A549 treated with Mapracorat at 1 μM for 4 hours (cell line): ENCODE measurements around the gene CARM1. TPM values are rescaled to one million over a fixed set of nuclear protein-coding genes. Genes with fewer than 3 reads are reported as not detected.

Experiments used
- total RNA-seq: library from RNA; stranded (reverse); fragments of 200-300 nt; extraction: Qiagen RNA extraction; gene quantifications from 5 replicates; pipeline ENCODE4 v1.2.3, GENCODE V29; 2022

CARM1 gene
- 36.1 to 49.9 TPM (median 45.7 TPM) in 5 replicates for total RNA-seq

DNA sequence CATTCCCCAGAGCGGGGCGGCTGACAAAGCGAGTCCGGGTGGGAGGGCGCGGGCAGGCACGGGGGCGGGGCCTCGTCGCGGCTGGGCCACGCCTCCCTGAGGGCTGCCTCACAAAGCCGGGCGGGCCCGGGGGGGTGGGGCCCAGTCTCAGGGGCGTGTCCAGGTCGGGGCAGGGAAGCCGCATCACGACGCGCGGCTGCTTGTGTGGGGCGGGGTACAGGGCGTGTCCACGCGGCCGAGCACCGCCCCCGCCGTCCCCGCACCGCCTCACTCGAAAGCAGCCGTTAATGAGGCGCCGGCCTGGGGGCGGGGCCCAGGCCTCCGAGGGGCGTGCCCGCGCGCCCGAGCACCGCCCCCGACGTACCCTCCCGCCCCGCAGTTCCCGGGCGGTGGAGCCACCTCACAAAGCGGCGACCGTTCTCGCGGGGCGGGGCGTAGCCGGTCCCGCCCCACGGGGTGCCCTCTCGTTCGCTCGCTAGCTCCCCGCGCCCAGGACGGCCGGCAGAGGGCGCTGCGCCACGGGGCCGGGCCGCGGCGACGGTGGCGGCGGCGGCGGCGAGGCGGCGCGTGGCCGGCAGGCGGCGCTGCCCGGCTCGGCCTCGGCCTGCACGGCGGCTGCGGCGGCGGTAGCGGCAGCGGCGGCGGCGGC, at the start of gene CARM1:
CARM1 (plus strand) TSS at position 599 of the 649 bp plus-strand sequence. CDS start 150 bp downstream, outside the sequence.

DNA sequence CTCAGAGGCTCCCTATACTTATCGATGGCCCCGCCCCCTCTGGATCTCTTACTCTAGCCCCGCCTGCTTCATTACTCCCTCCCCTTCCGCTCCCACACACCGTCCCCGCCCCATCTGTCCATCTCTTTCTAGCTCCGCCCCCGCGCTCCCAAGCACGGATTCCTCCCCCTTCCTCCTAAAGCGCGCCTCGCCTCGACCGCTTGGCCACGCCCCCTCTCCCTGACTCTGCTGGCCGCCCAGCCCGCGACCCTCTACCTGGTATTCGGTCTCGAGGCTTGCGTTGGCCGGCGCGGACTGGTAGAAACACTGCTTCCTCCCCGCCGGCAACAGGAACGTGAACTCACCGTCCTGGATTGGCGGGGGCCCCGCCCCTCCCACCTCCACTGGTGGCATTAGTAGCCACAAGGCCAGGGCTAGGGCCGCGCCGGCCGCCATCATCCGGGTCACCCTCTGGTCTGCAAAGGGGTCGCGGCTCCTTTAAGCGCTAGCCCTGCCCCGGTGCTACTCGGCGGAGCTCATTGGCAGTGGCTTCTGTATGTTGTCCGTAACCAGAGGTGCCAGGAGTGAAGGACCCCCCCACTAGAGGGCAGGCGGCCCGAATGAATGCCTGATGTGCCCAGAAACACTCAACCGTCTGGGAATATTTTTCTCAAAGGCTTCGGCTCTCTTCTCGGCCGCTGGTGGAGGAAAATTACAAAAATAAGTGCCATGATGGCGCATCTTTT, 35.4 kb upstream of the CARM1 start, which contains the start of gene TMED1:
TMED1 (minus strand) TSS at position 459 of the 725 bp plus-strand sequence; CDS start at position 438, 21 bp downstream.

DNA sequence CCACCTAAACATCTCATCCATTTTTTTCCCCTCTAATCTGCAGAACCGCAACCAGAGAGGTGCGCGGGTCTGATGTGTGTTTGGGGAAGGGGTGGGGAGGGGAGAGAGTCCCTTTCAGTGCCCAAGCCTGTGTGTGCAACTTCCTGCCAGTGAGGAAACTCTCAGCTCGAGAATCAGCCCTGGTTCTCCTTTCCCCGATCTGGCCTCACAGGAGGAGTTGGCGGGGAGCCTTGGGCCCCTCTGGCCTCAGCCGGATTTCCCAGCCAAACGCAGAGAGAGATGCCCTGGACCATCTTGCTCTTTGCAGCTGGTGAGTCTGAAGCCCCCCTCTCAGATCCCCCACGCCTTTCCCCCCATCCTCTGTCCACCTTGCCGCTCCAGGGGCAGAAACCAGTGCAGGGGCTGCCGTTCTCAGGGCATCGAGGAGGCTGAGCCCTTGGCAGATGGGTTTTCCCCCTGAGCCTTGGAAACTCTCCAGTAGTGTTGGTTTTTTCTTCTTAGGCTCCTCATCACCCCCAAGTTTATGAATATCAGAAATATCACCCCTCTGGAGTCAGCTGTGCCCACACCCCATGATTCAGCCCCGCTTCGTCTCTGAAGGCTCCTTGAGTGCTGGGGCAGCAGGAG, 23.0 kb upstream of the CARM1 start, which contains the start of gene C19orf38:
C19orf38 (plus strand) TSS at position 186 of the 627 bp plus-strand sequence; CDS start at position 280, 94 bp downstream.

DNA sequence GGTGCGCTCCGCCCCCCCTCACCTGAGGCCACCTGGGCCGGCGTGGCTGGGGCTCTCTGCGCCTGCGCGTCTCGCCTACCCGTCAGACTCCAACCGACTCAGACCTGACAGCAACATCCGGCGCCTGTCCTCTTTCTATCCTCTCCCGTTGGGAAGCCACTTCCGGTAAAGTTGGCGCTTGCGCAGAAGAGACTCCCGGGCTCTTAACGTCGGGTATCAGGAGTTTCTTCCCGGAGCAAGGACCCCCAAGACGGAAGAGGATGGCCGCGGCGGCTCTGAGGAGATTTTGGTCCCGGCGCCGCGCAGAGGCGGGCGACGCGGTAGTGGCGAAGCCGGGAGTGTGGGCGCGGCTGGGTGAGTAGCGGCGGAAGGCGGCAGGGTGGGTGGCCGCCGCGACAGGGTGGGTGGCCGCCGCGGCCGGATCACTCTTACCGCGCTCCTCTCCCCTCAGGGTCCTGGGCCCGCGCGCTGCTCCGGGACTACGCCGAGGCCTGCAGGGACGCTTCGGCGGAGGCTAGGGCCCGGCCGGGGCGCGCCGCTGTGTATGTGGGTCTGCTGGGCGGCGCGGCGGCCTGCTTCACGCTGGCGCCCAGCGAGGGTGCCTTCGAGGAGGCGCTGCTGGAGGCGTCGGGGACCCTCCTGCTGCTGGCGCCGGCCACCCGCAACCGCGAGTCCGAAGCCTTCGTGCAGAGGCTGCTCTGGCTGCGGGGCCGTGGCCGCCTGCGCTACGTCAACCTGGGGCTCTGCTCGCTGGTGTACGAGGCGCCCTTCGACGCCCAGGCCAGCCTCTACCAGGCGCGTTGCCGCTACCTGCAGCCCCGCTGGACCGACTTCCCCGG, 57.4 kb downstream of the CARM1 start, which contains the start of the genes TIMM29 and YIPF2:
TIMM29 (plus strand) TSS at position 249 of the 839 bp plus-strand sequence; CDS start at position 261, 12 bp downstream.
YIPF2 (minus strand) TSS at position 77 of the 839 bp plus-strand sequence. CDS start 229 bp downstream, outside the sequence.

GRCh38 chr19:10960314-10961072, 89.1 kb downstream of the CARM1 start, which contains the start of gene SMARCA4:
Gene SMARCA4 (plus strand): TSS chr19:10961030. CDS start chr19:10984152, 23,122 bp downstream.

Other genes with a start within 250 kb of the CARM1 start
- gene SLC44A2, start 246.0 kb upstream of the CARM1 start, total RNA-seq: 6.8 to 8.0 TPM (median 7.3 TPM) in 5 replicates
- 155 to 172 TPM (median 168 TPM) in 5 replicates for gene ILF3, start 217.2 kb upstream of the CARM1 start, total RNA-seq
- gene QTRT1, start 170.1 kb upstream of the CARM1 start, total RNA-seq: 30.8 to 38.5 TPM (median 33.6 TPM) in 5 replicates
- gene DNM2, start 153.5 kb upstream of the CARM1 start, total RNA-seq: 45.3 to 56.4 TPM (median 55.6 TPM) in 5 replicates
- 22.2 to 31.8 TPM (median 30.5 TPM) in 5 replicates for gene TMED1, start 35.3 kb upstream of the CARM1 start, total RNA-seq
- 0.14 to 0.30 TPM (median 0.15 TPM) in 3 of 5 replicates, not detected in the others for gene C19orf38, start 23.1 kb upstream of the CARM1 start, total RNA-seq
- gene YIPF2, start 57.1 kb downstream of the CARM1 start, total RNA-seq: 15.6 to 21.3 TPM (median 20.6 TPM) in 5 replicates
- gene TIMM29, start 57.3 kb downstream of the CARM1 start, total RNA-seq: 11.6 to 19.2 TPM (median 17.5 TPM) in 5 replicates
- gene SMARCA4, start 89.5 kb downstream of the CARM1 start, total RNA-seq: 7.4 to 11.3 TPM (median 9.7 TPM) in 5 replicates
- 20.6 to 29.6 TPM (median 27.1 TPM) in 5 replicates for gene LDLR, start 217.9 kb downstream of the CARM1 start, total RNA-seq